Parathyroid adenoma (tissue), 2 donors: ENCODE data around the gene LEMD1.

ENCODE experiments used
- H2AFZ ChIP-seq: fragments of 300-600 bp; sonication (generic); one replicate; pipeline ENCODE4 v1.7.0; 2017; ENCODE audit warnings: antibody characterized with exemption, mild to moderate bottlenecking
- H3K27ac ChIP-seq: fragments of 300-600 bp; sonication (generic); one replicate; pipeline ENCODE4 v1.7.0; 2017
- H3K27me3 ChIP-seq: fragments of 300-600 bp; sonication (generic); one replicate; pipeline ENCODE4 v1.7.0; 2017; ENCODE audit warnings: low read length; ENCODE audit not compliant: control insufficient read depth, insufficient read depth
- H3K36me3 ChIP-seq: fragments of 300-600 bp; sonication (generic); one replicate; pipeline ENCODE4 v1.7.0; 2017; ENCODE audit warnings: low read length; ENCODE audit not compliant: control insufficient read depth, insufficient read depth
- H3K4me1 ChIP-seq: fragments of 300-600 bp; sonication (generic); one replicate; pipeline ENCODE4 v1.7.0; 2017; ENCODE audit warnings: control low read depth
- H3K4me2 ChIP-seq: fragments of 300-600 bp; sonication (generic); one replicate; pipeline ENCODE4 v1.7.0; 2017; ENCODE audit warnings: low read length
- H3K4me3 ChIP-seq: fragments of 300-600 bp; sonication (generic); one replicate; pipeline ENCODE4 v1.7.0; 2017; ENCODE audit warnings: low read depth, low read length
- H3K79me2 ChIP-seq: fragments of 300-600 bp; sonication (generic); one replicate; pipeline ENCODE4 v1.7.0; 2017; ENCODE audit warnings: control low read depth
- H3K9ac ChIP-seq: fragments of 300-600 bp; sonication (generic); one replicate; pipeline ENCODE4 v1.7.0; 2017; ENCODE audit warnings: mild to moderate bottlenecking
- H3K9me3 ChIP-seq: fragments of 300-600 bp; sonication (generic); one replicate; pipeline ENCODE4 v1.7.0; 2017; ENCODE audit warnings: low read length; ENCODE audit not compliant: control insufficient read depth
- CTCF ChIP-seq: fragments of 300-600 bp; sonication (generic); IDR thresholded peaks from one replicate; pipeline ENCODE4 v1.7.0; 2017; ENCODE audit warnings: antibody characterized with exemption, mild to moderate bottlenecking
- donor health status: primary hyperparathyroidism.

LEMD1 gene

GRCh38 chr1:205458777-205459566 is 37.1 kb upstream of the LEMD1 start:
- TF ChIP-seq CTCF, result no peak
- no peaks in the 10 kb centered on the region for H3K4me1 ChIP-seq

GRCh38 chr1:205456868-205457745 is 35.3 kb upstream of the LEMD1 start:
- Histone ChIP-seq H3K27me3 (peaks cover 11% of the 10 kb centered on the region), H3K36me3 (no peaks in the 10 kb centered on the region), H3K4me3 (no peak overlapping the region), H3K9me3 (no peaks in the 10 kb centered on the region), H3K27ac (no peak overlapping the region), H3K4me1 (no peaks in the 10 kb centered on the region), H3K9ac (no peak overlapping the region), H3K4me2 (peak overlapping the region; percentile 55), H3K79me2 (no peaks in the 10 kb centered on the region), H2AFZ (peak overlapping the region; percentile 64)
- no peak for TF ChIP-seq CTCF

More at GRCh38 chr1:205458777-205459566, 37.1 kb upstream of the LEMD1 start:
- no peaks in the 10 kb centered on the region for H3K36me3 ChIP-seq
- H3K4me3 ChIP-seq, result no peak overlapping the region
- H3K9ac ChIP-seq, result no peak overlapping the region
- H3K27ac ChIP-seq, result no peak overlapping the region
- no peaks in the 10 kb centered on the region for H3K79me2 ChIP-seq
- H2AFZ ChIP-seq, result no peak overlapping the region
- no peaks in the 10 kb centered on the region for H3K9me3 ChIP-seq
- H3K27me3 ChIP-seq, result peaks cover 11% of the 10 kb centered on the region
- no peak overlapping the region for H3K4me2 ChIP-seq

- Histone ChIP-seq H3K79me2 (no peaks in the 10 kb centered on the region), H3K27ac (no peak overlapping the region), H3K4me3 (peak overlapping the region; percentile 5)
Observed at GRCh38 chr1:205456383-205456867, 34.6 kb upstream of the LEMD1 start.

GRCh38 chr1:205455581-205456382 is 33.9 kb upstream of the LEMD1 start, which contains the start of gene BLACAT1:
TSS of gene BLACAT1 (minus strand) at chr1:205456045.
- H3K9me3 ChIP-seq, result no peaks in the 10 kb centered on the region
- peak within 1 kb of the TSS; percentile 5 for H3K4me3 ChIP-seq
- peaks cover 15% of the 10 kb centered on the region for H3K27me3 ChIP-seq
- H3K79me2 ChIP-seq, result no peaks in the 10 kb centered on the region
- TF ChIP-seq CTCF, result no peak
- peaks cover 4% of the 10 kb centered on the region for H3K4me1 ChIP-seq
- H3K27ac ChIP-seq, result no peak within 1 kb of the TSS
- H3K9ac ChIP-seq, result no peak within 1 kb of the TSS
- no peaks in the 10 kb centered on the region for H3K36me3 ChIP-seq
- peak within 1 kb of the TSS; percentile 55 for H3K4me2 ChIP-seq
- H2AFZ ChIP-seq, result peak within 1 kb of the TSS; percentile 64

More at GRCh38 chr1:205456383-205456867, 34.6 kb upstream of the LEMD1 start:
- no peaks in the 10 kb centered on the region for H3K36me3 ChIP-seq
- no peak for TF ChIP-seq CTCF
- peak overlapping the region; percentile 55 for H3K4me2 ChIP-seq
- no peaks in the 10 kb centered on the region for H3K9me3 ChIP-seq
- H3K9ac ChIP-seq, result no peak overlapping the region
- H3K4me1 ChIP-seq, result peaks cover 3% of the 10 kb centered on the region
- H2AFZ ChIP-seq, result peak overlapping the region; percentile 64
- H3K27me3 ChIP-seq, result peaks cover 12% of the 10 kb centered on the region
